Activated naive CD4-positive, alpha-beta T cell treated with Interleukin-2 at 50 U/mL for 16 hours (primary cell): ENCODE results near the gene ATP1B4.

ENCODE experiments used
- DNase-seq: peaks from one replicate; pipeline ENCODE4 v3.0.0-alpha.2; 2020

ATP1B4 gene

DNA sequence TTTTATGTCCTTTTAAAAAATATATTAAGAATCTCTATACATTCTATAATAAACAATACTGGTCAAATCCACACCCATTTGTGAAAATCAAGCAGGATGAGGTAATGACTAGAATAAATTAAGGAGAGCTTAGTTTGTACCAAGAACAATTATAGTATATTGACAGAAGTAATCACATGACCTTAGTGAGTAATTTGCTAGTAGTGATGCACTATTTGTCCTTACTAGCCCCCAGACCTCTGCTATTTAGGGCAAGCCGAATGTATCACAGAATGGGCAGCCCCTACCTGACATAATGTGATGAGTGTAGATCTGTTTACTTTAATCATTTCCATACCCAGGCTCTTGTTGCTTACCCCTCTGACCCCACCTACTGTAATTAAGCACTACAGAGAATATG, 15.8 kb downstream of the ATP1B4 start:
- no peak for DNase-seq

GRCh38 chrX:120378570-120378969, 16.7 kb downstream of the ATP1B4 start:
- DNase-seq, result no peak

GRCh38 chrX:120379937-120380681, 18.2 kb downstream of the ATP1B4 start:
- DNase-seq, result no peak

GRCh38 chrX:120380699-120381098, 18.8 kb downstream of the ATP1B4 start:
- DNase-seq, result peak; percentile 1

DNA sequence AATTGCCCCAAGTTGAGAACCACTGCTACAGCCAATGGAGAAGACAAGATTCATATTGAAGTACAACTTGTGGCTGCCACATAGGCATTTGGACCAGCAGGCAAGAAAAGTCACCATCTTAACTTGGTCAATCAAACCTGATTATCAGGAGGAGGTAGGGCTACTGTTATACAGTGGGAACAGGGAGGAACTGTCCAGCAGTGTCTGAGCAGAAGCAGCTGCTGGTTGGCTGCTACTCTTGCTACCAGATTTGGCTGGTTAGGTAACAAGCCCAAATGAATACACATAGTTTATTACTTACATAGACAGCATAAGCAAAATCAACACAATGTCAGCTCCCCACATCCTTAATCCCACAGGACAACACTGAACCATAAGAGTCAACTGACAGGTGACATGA, 39.4 kb downstream of the ATP1B4 start:
- no peak for DNase-seq

GRCh38 chrX:120402369-120402768, 40.5 kb downstream of the ATP1B4 start:
- DNase-seq, result no peak

- no peak for DNase-seq
These were observed 44.7 kb downstream of the ATP1B4 start for GRCh38 chrX:120406638-120407037.

- no peak for DNase-seq
These were observed 46.3 kb downstream of the ATP1B4 start for GRCh38 chrX:120408168-120408567.

GRCh38 chrX:120419463-120419862, 57.6 kb downstream of the ATP1B4 start:
- DNase-seq, result peak; percentile 2

- no peak for DNase-seq
These were observed 64.7 kb downstream of the ATP1B4 start for GRCh38 chrX:120426599-120426998.

DNA sequence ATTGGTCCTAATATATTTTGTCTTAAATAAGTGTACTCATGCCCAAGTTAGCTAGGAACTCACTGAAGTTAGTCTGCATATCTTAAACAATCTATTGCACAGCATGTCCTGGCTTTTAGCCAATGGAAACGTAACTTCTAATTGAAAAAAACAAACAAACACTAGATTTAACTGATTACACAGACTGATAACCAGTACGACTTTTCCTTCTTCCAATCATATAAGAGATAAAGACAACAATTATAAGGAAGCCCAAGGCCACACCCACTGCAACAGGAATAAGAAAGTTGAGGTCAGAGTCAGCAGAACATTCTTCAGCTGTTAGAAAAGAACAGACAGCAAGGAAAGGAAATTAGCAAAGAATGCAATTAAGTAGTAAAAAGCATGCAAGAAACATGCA, 66.4 kb downstream of the ATP1B4 start:
- no peak for DNase-seq

GRCh38 chrX:120429776-120430540, 68.1 kb downstream of the ATP1B4 start:
- no peak for DNase-seq
